ENCODE measurements around the gene SORCS3. TPM values are rescaled to one million over a fixed set of nuclear protein-coding genes. Genes with fewer than 3 reads are reported as not detected.
"Not testable (repeated sequence)": the region's sequence is repeated elsewhere in the genome, so short reads cannot be mapped to it uniquely, and the experiment has no call there.

The SORCS3 gene
- total and polyA plus RNA-seq, 2 of the 4 experiments (the other 2 are of a cell fraction), result not detected

GRCh38 chr10:104730593-104730992 is 89.5 kb downstream of the SORCS3 start:
- intact Hi-C loops (cut with micrococcal nuclease); H2BK15ac ChIP-seq (ENCODE audit: low read depth, low read length): not testable (repeated sequence)
- no CpG with 5 or more reads among the region's 2 CpGs for WGBS, 2 experiments (ENCODE audit: extremely low coverage in 2 of 2, insufficient read length in 1 of 2)

More at GRCh38 chr10:104730593-104730992, 89.5 kb downstream of the SORCS3 start:
- H3K4me3 ChIP-seq (ENCODE audit: insufficient read depth, low read depth, low read length); H3K23ac ChIP-seq (ENCODE audit: low read depth, low read length); H2AFZ ChIP-seq (replicated peaks; ENCODE audit: low read length, poor library complexity); CTCF ChIA-PET; BruUV-seq (replicated peaks); POLR2A ChIA-PET (ENCODE audit: unreplicated experiment); H3K18ac ChIP-seq (ENCODE audit: low read depth, low read length); H2AK9ac ChIP-seq (replicated peaks; ENCODE audit: low read depth, low read length, poor library complexity); H2BK120ac ChIP-seq (ENCODE audit: low read depth, low read length); H3K27me3 ChIP-seq (ENCODE audit: control insufficient read depth, insufficient read depth, low read length); H3K79me1 ChIP-seq (ENCODE audit: low read depth in 1 of 2, low read length in 2 of 2); H3K4me2 ChIP-seq (ENCODE audit: low read depth, low read length); H3K4ac ChIP-seq (ENCODE audit: low read depth, low read length); H3K9me1 ChIP-seq (ENCODE audit: insufficient read depth, low read length); H3K14ac ChIP-seq (replicated peaks; ENCODE audit: low read depth, low read length); H3K56ac ChIP-seq (ENCODE audit: extremely low read depth, insufficient read depth, low read length); H3K4me1 ChIP-seq (ENCODE audit: control insufficient read depth, insufficient read depth, low read length); DNase-seq; H4K20me1 ChIP-seq (ENCODE audit: insufficient read depth, low read length); H4K91ac ChIP-seq (ENCODE audit: insufficient read depth, low read depth, low read length); dilution Hi-C loops (cut with HindIII; ENCODE audit: low sequenced_read_pairs, unreplicated experiment); in situ Hi-C loops (cut with MboI; ENCODE audit: low sequenced_read_pairs); H3K9ac ChIP-seq (ENCODE audit: low read depth, low read length); ATAC-seq (ENCODE audit: low read depth); H3K27ac ChIP-seq (ENCODE audit: insufficient read depth, low read length); H4K5ac ChIP-seq (ENCODE audit: low read depth, low read length); H3K36me3 ChIP-seq (ENCODE audit: control insufficient read depth, insufficient read depth, low read length); H2AK5ac ChIP-seq (ENCODE audit: low read depth, low read length); H2BK5ac ChIP-seq (ENCODE audit: low read depth, low read length, poor library complexity, severe bottlenecking); H4K8ac ChIP-seq (ENCODE audit: low read depth in 2 of 2, low read length in 2 of 2); H2BK20ac ChIP-seq (ENCODE audit: low read depth, low read length): not testable (repeated sequence)
- peaks cover 19% of the 10 kb centered on the region for H3K9me3 ChIP-seq (ENCODE audit: control insufficient read depth, insufficient read depth, low read length)

All from IMR-90 (cell line).